ENCODE results near the gene BCAS4.

BCAS4 gene

DNA sequence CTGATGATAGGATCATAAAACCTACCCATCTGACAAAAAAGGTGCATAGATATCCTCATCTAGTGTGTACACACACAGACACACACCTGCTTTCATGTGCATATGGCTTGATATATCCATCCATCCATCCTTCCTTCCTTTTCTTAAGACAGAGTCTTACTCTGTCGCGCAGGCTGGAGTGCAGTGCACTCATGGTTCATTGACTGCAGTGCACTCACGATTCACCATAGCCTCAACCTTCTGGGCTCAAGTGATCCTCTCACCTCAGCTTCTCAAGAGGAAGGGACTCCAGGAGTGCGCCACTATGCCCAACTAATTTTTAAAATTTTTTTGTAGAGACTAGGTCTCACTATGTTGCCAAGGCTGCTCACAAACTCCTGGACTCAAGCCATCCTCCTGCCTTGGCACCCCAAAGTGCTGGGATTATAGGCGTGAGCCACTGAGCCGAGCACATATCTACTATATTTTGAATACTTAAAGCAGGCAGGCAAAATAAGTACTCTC lies 109.3 kb downstream of the BCAS4 start:
- no peak for DNase-seq (ENCODE audit: low read depth)
- no peak overlapping the region for H3K4me3 ChIP-seq (ENCODE audit: low read depth, low read length)
- TF ChIP-seq, protein P1, sequence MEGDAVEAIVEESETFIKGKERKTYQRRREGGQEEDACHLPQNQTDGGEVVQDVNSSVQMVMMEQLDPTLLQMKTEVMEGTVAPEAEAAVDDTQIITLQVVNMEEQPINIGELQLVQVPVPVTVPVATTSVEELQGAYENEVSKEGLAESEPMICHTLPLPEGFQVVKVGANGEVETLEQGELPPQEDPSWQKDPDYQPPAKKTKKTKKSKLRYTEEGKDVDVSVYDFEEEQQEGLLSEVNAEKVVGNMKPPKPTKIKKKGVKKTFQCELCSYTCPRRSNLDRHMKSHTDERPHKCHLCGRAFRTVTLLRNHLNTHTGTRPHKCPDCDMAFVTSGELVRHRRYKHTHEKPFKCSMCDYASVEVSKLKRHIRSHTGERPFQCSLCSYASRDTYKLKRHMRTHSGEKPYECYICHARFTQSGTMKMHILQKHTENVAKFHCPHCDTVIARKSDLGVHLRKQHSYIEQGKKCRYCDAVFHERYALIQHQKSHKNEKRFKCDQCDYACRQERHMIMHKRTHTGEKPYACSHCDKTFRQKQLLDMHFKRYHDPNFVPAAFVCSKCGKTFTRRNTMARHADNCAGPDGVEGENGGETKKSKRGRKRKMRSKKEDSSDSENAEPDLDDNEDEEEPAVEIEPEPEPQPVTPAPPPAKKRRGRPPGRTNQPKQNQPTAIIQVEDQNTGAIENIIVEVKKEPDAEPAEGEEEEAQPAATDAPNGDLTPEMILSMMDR (conservative IDR thresholded peaks at IDR 0.05; ENCODE audit: low read depth, low read length): no peak

DNA sequence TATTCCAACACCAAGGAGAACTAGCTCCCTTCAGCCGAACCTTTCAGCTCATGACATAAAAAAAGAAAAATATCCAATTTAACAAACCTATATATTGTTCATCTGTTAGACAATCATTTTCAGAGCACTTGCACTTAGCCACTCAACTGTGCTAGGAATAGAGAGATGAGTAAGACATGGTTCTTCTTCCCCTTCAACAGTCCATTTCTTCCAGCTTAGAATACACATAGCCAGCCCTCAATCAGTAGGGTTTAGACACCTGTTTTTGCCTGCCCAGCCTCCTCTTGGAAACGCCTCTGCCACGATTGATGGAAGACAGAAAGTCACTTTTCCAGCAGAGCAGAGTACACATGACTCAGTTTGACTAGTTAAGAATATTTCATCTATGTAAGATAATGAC lies 114.6 kb downstream of the BCAS4 start:
- H3K4me3 ChIP-seq (ENCODE audit: low read depth, low read length): no peak overlapping the region
- TF ChIP-seq, protein P1 (conservative IDR thresholded peaks at IDR 0.05; ENCODE audit: low read depth, low read length): no peak
- no peak for DNase-seq (ENCODE audit: low read depth)

DNA sequence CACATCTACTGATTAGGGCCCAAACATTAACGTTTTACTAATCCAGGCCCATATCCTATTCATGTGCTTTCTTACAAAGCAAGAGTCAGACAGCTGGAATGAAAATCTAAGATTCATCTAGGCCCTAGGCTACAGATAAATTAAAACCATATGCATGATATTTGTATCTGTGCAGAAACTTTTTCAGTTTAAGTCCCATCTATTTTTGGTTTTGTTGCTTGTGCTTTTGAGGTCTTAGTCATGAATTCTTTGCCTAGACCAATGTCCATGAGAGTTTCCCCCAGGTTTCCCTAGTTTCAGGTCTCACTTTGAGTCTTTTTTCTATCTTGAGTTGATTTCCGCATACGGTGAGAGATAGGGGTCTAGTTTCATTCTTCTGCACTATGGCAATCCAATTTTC lies 116.2 kb downstream of the BCAS4 start:
- H3K4me3 ChIP-seq (ENCODE audit: low read depth, low read length): no peak overlapping the region
- TF ChIP-seq, protein P1 (conservative IDR thresholded peaks at IDR 0.05; ENCODE audit: low read depth, low read length): no peak
- DNase-seq (ENCODE audit: low read depth): no peak

DNA sequence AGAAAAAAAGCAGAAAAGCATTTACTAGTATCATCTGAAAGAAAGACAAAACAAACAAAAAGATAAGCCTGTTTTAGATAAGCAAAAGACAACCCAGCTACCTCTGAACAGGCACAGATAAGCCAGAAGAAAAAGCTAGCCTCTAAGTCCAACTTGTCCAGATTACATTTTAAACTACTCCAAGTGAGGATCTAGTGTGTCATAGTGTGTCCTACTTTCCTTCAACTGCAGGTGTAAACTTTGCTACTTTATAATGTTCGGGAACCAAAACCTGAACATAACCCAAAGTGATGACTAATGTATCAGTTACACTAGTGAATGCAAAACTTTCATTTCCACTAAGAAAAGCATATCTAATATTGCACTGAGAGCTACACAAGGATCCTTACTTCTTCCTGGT lies 116.9 kb downstream of the BCAS4 start:
- no peak overlapping the region for H3K4me3 ChIP-seq (ENCODE audit: low read depth, low read length)
- TF ChIP-seq, protein P1 (conservative IDR thresholded peaks at IDR 0.05; ENCODE audit: low read depth, low read length): no peak
- no peak for DNase-seq (ENCODE audit: low read depth)

DNA sequence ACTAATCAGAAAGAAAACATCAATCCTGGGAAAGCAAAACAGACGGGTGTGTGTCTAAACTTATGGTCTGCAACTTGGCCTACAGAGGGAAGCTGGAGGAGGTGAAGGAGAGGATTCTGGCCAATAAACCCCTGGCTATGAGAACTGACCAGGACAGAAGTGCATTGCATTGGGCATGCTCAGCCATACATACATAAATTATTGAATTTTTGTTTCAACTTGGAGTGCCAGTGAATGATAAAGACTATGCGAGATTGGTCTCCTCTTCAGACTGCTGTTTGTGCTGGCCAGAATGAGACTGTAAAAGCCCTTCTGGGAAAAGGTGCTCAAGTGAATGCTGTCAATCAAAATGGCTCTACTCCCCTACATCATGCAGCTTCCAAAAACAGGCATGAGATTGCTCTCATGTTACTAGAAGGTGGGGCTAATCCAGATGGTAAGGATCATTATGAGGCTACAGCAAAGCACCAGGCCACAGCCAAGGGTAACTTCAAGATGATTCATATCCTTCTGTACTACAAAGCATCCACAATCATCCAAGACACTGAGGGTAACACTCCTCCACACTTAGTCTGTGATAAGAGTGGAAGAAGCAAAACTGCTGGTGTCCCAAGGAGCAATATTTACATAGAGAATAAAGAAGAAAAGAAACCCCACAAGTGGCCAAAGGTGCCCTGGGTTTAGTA lies 119.0 kb downstream of the BCAS4 start:
- DNase-seq (ENCODE audit: low read depth): peak; percentile 76
- H3K4me3 ChIP-seq (ENCODE audit: low read depth, low read length): no peak overlapping the region
- TF ChIP-seq, protein P1 (conservative IDR thresholded peaks at IDR 0.05; ENCODE audit: low read depth, low read length): no peak

DNA sequence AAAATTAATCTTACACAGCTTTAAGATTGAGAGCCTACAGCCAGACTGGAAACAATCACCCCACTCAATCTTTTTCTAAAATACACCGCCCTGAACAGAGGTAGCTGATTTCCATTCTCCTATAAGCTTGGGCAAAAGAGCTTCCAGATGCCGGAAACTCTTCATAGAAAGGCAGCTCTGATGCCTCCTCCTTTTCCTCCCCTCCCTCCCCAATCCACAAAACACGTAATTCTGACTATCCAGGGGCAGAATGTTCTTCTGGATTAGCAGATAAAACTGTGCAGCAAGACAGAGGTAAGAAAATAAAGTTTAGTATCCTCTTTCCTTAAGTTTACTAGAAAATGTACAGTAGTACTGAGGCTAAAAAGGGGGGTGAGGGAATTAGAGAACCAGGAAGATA lies 120.6 kb downstream of the BCAS4 start:
- H3K4me3 ChIP-seq (ENCODE audit: low read depth, low read length): no peak overlapping the region
- TF ChIP-seq, protein P1 (conservative IDR thresholded peaks at IDR 0.05; ENCODE audit: low read depth, low read length): no peak
- peak; percentile 43 for DNase-seq (ENCODE audit: low read depth)

DNA sequence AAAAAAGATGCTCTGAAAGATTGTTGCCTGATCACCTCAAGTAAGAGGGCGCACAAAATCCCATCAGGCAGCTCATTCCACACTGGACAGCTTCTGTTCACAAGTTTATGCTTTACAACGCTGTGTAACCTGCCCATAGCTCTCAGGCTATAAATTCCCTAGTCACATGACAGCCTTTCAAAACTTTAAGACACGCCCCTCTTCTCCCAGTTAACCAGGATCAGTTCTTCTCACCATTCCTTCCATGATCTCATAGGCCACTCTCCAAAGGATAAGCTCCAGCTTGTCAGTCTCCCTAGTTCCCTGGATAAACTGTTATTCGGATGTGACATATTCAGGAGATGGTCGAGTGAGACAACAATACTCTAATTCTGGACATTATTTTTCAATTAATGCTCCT lies 121.4 kb downstream of the BCAS4 start:
- no peak overlapping the region for H3K4me3 ChIP-seq (ENCODE audit: low read depth, low read length)
- TF ChIP-seq, protein P1 (conservative IDR thresholded peaks at IDR 0.05; ENCODE audit: low read depth, low read length): no peak
- peak; percentile 53 for DNase-seq (ENCODE audit: low read depth)

Data from choroid plexus epithelial cell (primary cell).